ENCODE data around the gene PIGL. TPM values are rescaled to one million over a fixed set of nuclear protein-coding genes. Genes with fewer than 3 reads are reported as not detected.
"Not testable (repeated sequence)": the region's sequence is repeated elsewhere in the genome, so short reads cannot be mapped to it uniquely, and the experiment has no call there.

The PIGL gene
- total RNA-seq, 2 experiments from 2014 or later, result 25.2 to 30.6 TPM

DNA sequence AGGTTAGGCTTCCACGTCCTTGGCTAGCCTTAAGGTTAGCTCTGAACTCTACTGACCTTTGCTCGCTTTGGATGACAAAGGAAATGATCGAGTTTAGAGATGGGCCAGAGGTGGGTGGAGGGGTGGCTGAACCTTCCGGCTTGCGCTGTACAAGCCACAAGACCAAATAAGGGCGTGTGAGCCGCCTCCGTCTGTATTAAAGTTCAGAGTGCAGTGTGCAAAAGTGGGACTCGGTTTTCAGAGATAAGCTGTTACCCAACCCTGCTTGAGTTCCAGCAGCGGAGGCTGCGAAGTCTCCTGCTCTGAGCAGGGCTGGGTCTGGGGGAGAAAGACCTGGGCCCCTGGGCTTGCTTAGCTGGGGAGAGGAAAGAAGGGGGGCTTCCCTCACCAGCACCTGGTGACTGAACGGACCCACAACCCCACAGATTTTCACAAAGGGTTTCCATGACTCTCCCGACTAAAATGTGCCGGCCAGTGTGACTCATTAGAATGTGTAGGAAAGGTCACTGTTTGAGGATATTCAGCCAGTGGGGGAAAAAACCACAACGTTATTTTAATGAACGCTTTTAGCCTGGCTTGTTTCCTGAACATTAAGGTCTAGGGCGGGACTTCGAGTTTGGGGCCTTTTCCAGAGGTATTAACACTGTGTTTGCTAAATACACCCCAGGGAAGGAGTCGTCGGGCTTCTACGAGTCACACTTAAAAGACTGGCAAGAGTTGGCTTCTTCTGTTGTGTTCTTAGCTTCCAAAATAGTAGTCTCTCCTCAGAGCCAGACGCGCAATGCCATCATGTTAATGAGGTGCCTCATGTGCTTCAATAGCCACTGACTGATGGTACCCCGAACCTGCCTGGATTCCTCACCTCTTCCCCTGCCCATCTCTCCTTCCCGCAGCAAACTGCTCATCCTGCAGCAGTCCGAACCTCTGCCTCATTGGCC is 69.3 kb downstream of the PIGL start:
- ChIA-PET CTCF (interaction anchor here (0.6 to 2.2 kb wide), 13 partner anchors 11 to 72 kb away, joined by 3 to 7 read pairs (median 4); no protein-coding TSS in a partner anchor), POLR2A (interaction anchor here (0.6 kb wide), 2 partner anchors 19 to 94 kb away, joined by 3 read pairs; partner anchors contain the start of gene UBB)
- H3K27ac Mint-ChIP-seq, result peak overlapping the region; percentile 96
- H3K4me3 Mint-ChIP-seq, result peak overlapping the region; percentile 49
- peak; percentile 85 for DNase-seq
- peaks cover 50% of the 10 kb centered on the region for H3K4me1 Mint-ChIP-seq
- no peaks in the 10 kb centered on the region for H3K27me3 Mint-ChIP-seq
- no peaks in the 10 kb centered on the region for H3K9me3 Mint-ChIP-seq
- H3K36me3 Mint-ChIP-seq (ENCODE audit: low read depth), result peaks cover 13% of the 10 kb centered on the region

DNA sequence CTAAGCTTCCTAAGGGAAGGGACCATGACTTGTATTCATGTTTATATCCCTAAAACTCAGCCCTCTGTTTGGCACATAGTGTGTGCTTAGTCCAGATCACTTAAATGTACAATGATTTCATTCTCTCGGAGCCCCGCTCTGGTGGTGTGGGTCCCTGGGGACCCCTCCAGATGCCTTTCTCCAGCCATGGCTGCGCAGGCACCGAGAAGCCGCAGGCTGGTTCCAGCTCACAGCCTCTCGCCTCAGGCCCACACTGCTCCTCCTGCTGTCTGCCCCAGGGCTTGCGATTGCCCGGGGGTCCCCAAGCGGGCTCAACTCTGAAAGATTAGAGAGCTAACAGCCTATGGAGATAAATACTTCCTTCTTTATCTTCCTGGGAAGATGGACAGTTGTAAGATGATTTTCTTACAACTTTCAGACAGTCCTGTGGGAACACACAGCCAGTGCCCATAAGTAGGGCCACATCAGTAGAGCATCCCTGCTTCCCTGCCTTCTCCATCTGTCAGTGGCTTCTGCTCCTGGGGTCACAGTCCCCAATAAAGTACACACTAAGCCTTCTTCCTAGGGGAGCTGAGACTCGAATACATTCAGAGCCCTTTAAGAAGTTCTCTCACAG is 70.0 kb downstream of the PIGL start:
- no peaks in the 10 kb centered on the region for H3K27me3 Mint-ChIP-seq
- H3K9me3 Mint-ChIP-seq, result no peaks in the 10 kb centered on the region
- peaks cover 48% of the 10 kb centered on the region for H3K4me1 Mint-ChIP-seq
- ChIA-PET CTCF (interaction anchor here (0.6 to 2.2 kb wide), 8 partner anchors 10 to 66 kb away, joined by 3 to 7 read pairs (median 4); partner anchors contain the start of gene CENPV), POLR2A (no interaction called here)
- no peak for DNase-seq
- H3K36me3 Mint-ChIP-seq (ENCODE audit: low read depth), result peaks cover 13% of the 10 kb centered on the region
- peak overlapping the region; percentile 49 for H3K4me3 Mint-ChIP-seq
- peak overlapping the region; percentile 96 for H3K27ac Mint-ChIP-seq

- H3K36me3 Mint-ChIP-seq (ENCODE audit: low read depth), result peaks cover 14% of the 10 kb centered on the region
- POLR2A ChIA-PET, result no interaction called here
- no peaks in the 10 kb centered on the region for H3K9me3 Mint-ChIP-seq
- DNase-seq, result peak; percentile 15
- H3K4me1 Mint-ChIP-seq, result peaks cover 48% of the 10 kb centered on the region
- CTCF ChIA-PET, result interaction anchor here (0.6 to 2.2 kb wide), 4 partner anchors 10 to 65 kb away, joined by 3 to 7 read pairs (median 4); partner anchors contain the start of gene CENPV
- H3K27ac Mint-ChIP-seq, result peak overlapping the region; percentile 86
- peak overlapping the region; percentile 49 for H3K4me3 Mint-ChIP-seq
- H3K27me3 Mint-ChIP-seq, result no peaks in the 10 kb centered on the region
These were observed 70.6 kb downstream of the PIGL start for GRCh38 chr17:16287563-16288027.

DNA sequence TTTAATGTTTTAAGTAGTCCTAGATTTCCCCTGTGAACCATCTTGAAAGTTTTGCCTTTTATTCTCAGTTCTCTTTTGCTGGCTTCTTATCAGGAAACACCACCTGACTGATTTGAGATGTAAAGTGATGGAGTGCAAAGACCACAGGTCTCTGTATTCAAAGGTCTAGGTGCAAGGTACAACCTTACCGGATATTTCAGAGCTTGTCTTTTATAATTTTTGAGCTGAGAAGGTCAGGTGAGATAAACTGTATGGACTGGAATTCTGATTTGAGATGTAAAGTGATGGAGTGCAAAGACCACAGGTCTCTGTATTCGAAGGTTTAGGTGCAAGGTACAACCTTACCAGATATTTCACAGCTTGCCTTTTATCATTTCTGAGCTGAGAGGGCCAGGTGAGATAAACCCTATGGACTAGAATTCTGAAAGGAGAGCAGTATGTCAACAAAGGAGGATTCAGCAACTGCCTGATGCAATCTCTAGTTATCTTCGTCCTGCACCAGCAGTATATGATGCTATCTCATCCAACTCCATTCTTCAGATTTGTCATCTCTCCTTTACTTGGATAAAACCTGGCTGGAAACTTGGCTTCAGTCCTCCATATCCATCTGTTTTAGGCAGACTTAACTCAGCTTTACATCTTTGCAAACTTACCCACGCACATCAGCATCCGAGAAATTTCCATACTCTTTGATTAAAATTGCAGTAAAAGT is 72.0 kb downstream of the PIGL start:
- H3K27ac Mint-ChIP-seq, result peak overlapping the region; percentile 68
- ChIA-PET CTCF (interaction anchor here (0.9 to 1.5 kb wide), 3 partner anchors 14 to 59 kb away, joined by 4 to 5 read pairs (median 4); no protein-coding TSS in a partner anchor), POLR2A (no interaction called here)
- no peak for DNase-seq
- H3K4me3 Mint-ChIP-seq, result no peak overlapping the region
- H3K36me3 Mint-ChIP-seq (ENCODE audit: low read depth), result peaks cover 14% of the 10 kb centered on the region
- H3K27me3 Mint-ChIP-seq, result no peaks in the 10 kb centered on the region
- H3K9me3 Mint-ChIP-seq, result no peaks in the 10 kb centered on the region
- H3K4me1 Mint-ChIP-seq, result peaks cover 48% of the 10 kb centered on the region

DNA sequence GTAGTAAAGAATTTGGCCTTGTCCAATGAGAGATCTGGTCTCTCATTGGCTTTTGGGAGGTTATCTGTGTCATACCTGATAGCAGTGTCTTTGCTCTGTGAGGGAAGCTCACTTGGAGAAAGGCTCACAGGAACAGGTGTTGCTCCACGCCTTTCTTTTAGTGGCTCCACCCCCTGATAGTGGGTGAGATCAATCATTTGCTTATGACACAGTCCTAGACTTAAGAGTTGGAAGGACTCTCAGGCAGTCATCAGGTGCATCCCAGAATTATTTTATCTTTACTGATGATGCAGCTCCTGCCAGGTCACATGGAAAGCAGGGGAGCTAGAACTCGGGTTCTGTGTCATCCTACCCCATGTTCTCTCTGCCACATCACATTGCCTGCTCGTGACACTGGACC is 76.9 kb downstream of the PIGL start:
- Mint-ChIP-seq H3K27ac (no peak overlapping the region), H3K27me3 (no peaks in the 10 kb centered on the region), H3K4me1 (peaks cover 19% of the 10 kb centered on the region), H3K36me3 (ENCODE audit: low read depth) (peaks cover 1% of the 10 kb centered on the region), H3K9me3 (no peaks in the 10 kb centered on the region), H3K4me3 (no peak overlapping the region)
- no peak for DNase-seq
- POLR2A ChIA-PET, result no interaction called here
- CTCF ChIA-PET, result interaction anchor here (0.6 to 0.8 kb wide), 2 partner anchors 9 to 107 kb away, joined by 3 read pairs; no protein-coding TSS in a partner anchor

DNA sequence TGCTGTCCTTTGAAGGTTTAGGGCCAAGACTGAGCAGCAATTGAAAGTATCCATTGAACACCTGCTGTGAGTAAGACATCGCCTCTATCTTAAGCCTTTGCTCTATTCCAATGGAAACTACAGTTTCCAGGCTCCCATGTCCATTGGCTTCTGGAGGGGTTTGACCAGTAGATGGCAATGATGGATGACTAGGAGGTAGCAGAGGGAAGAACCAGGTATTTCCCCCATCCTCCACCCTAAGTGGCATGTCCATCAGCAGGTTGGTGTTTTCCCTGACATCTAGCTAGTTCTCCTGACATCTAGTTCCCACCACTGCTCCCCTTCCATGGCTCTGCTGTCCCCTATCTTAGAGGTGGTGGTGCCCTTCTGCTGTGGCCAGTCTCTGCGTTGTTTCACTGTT is 77.5 kb downstream of the PIGL start:
- no peaks in the 10 kb centered on the region for H3K9me3 Mint-ChIP-seq
- CTCF ChIA-PET, result no interaction called here
- H3K36me3 Mint-ChIP-seq (ENCODE audit: low read depth), result peaks cover 1% of the 10 kb centered on the region
- no peaks in the 10 kb centered on the region for H3K27me3 Mint-ChIP-seq
- H3K4me1 Mint-ChIP-seq, result peaks cover 15% of the 10 kb centered on the region
- H3K4me3 Mint-ChIP-seq, result no peak overlapping the region
- DNase-seq, result no peak
- H3K27ac Mint-ChIP-seq, result no peak overlapping the region
- POLR2A ChIA-PET, result no interaction called here

DNA sequence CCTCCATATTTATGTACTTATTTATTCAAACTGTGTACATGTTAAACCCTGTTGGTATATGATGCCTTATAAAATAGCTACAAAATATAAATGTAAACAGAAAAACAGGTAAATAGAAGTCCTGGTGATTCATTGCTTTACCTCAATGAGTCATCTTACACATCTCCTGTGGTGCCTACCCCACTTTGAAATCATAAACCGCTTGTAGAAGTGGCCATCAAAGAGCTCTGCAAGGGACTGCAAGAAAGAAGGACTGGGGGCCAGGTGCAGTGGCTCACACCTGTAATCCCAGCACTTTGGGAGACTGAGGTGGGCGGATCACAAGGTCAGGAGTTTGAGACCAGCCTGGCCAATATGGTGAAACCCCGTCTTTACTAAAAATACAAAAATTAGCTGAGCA is 79.1 kb downstream of the PIGL start:
- H3K4me3 Mint-ChIP-seq; DNase-seq; POLR2A ChIA-PET; H3K36me3 Mint-ChIP-seq (ENCODE audit: low read depth); H3K27me3 Mint-ChIP-seq; H3K9me3 Mint-ChIP-seq; H3K27ac Mint-ChIP-seq: not testable (repeated sequence)
- H3K4me1 Mint-ChIP-seq, result peaks cover 15% of the 10 kb centered on the region
- CTCF ChIA-PET, result interaction anchor here (1.7 kb wide), 1 partner anchor 9 kb away, joined by 9 read pairs; no protein-coding TSS in a partner anchor

DNA sequence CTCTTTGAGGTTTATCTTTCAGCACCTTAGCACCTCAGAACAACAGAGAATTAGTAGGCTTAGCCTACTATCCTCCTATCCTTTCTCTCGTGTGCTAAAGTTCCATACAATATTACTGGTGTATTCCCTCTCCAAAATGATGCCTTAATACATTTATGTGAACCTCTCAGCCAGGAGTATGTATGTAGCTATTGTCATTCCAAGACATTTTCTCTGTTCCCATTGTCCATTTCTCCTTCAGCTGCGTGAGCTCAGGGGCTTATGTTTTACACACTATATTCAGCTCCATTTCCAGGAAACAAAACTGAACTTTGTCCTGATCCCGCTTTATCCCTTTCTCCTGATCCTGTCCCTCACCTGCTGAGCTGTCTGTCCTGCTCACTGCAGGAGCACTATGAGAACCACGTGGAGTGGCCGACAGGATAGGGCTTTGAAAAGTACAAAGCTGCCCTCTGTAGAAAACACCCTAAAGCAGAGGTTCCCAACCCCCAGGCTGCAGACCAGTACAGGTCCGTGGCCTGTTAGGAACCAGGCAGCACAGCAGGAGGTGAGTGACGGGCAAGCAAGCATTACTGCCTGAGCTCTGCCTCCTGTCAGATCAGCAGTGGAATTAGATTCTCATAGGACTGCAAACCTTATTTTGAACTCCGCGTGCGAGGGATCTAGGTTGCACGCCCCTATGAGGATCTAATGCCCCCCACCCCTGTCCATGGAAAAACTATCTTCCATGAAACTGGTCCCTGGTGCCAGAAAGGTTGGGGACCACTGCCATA is 80.5 kb downstream of the PIGL start:
- H3K9me3 Mint-ChIP-seq, result no peaks in the 10 kb centered on the region
- DNase-seq, result no peak
- POLR2A ChIA-PET, result no interaction called here

GRCh38 chr17:16298140-16298662 is 81.2 kb downstream of the PIGL start:
- H3K36me3 Mint-ChIP-seq (ENCODE audit: low read depth), result no peaks in the 10 kb centered on the region
- POLR2A ChIA-PET, result no interaction called here

More for the DNA sequence above, 80.5 kb downstream of the PIGL start:
- no peaks in the 10 kb centered on the region for H3K27me3 Mint-ChIP-seq
- CTCF ChIA-PET, result interaction anchor here (0.8 to 1.9 kb wide), 3 partner anchors 11 to 45 kb away, joined by 3 to 7 read pairs (median 3); no protein-coding TSS in a partner anchor
- H3K36me3 Mint-ChIP-seq (ENCODE audit: low read depth), result no peaks in the 10 kb centered on the region
- no peak overlapping the region for H3K4me3 Mint-ChIP-seq
- H3K27ac Mint-ChIP-seq, result no peak overlapping the region
- H3K4me1 Mint-ChIP-seq, result peaks cover 15% of the 10 kb centered on the region

DNA sequence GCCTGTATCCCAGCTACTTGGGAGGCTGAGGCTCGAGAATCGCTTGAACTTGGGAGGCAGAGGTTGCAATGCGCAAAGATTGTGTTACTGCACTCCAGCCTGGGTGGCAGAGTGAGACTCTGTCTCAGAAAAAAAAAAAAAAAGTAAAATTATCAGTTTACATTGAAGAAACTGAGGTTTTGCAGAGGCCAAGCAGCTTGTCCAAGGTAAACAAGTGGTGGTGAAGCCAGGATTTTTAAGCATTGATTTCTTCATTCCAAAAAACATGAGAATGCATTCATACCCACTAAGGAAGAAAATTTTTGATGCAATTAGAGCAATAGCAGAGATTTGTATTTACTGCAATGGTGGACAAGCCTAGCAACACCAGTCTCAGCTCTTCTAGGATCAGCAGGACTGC is 83.5 kb downstream of the PIGL start:
- DNase-seq, result no peak
- Mint-ChIP-seq H3K4me1 (peaks cover 12% of the 10 kb centered on the region), H3K27me3 (no peaks in the 10 kb centered on the region), H3K27ac (no peak overlapping the region), H3K36me3 (ENCODE audit: low read depth) (no peaks in the 10 kb centered on the region), H3K9me3 (no peaks in the 10 kb centered on the region), H3K4me3 (no peak overlapping the region)
- CTCF ChIA-PET, result interaction anchor here (0.7 kb wide), 1 partner anchor 1156 kb away, joined by 6 read pairs; no protein-coding TSS in a partner anchor
- POLR2A ChIA-PET, result no interaction called here

More at GRCh38 chr17:16298140-16298662, 81.2 kb downstream of the PIGL start:
- Mint-ChIP-seq H3K4me1 (peaks cover 15% of the 10 kb centered on the region), H3K27me3 (no peaks in the 10 kb centered on the region), H3K27ac (no peak overlapping the region), H3K4me3 (no peak overlapping the region), H3K9me3 (no peaks in the 10 kb centered on the region)
- no peak for DNase-seq
- CTCF ChIA-PET, result interaction anchor here (0.8 to 1.9 kb wide), 4 partner anchors 9 to 46 kb away, joined by 3 to 7 read pairs (median 4); no protein-coding TSS in a partner anchor

DNA sequence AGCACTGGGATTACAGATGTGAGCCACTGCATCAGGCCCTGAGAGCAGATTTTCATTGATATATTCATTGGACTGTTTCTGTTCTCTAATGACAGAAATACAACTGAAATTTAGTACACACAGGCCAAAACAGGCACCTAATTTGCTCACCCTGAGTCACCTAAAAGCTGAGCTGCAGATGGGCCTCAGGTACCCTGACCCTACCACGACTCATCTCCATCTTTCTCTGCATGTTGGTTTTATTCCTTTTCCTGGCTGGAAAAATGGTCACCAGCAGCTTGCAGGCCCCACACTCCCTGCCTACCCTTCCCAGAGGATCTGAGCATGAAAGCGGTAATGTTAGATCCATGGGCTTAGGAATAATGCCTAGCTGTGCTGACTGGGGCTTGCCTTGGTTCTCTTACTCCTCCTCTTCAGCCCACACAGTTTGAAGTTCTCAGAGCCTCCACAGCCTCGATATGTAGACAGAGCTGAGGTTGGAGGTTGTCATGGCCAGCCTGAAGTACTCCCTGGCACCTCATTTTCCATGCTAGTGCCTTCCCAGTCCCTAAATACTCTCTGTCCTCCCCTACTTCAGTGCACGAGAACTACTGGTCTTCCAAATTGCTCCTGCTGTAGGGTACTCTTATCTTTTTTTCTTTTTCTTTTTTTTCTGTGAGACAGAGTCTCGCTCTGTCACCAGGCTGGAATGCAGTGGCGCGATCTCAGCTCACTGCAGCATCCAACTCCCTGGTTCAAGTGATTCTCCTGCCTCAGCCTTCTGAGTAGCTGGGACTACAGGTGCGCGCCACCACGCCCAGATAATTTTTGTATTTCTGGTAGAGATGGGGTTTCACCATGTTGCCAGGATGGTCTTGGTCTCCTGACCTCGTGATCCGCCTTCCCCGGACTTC is 85.2 kb downstream of the PIGL start:
- Mint-ChIP-seq H3K27ac (no peak overlapping the region), H3K36me3 (ENCODE audit: low read depth) (no peaks in the 10 kb centered on the region), H3K9me3 (no peaks in the 10 kb centered on the region), H3K4me1 (peaks cover 5% of the 10 kb centered on the region), H3K4me3 (no peak overlapping the region), H3K27me3 (no peaks in the 10 kb centered on the region)
- DNase-seq, result no peak
- POLR2A ChIA-PET, result no interaction called here
- CTCF ChIA-PET, result no interaction called here
